NCI-H345 treated with DMSO at 0.1 percent for 48 hours (cell line): ENCODE measurements around the gene CNGB1.
"Not testable (repeated sequence)": the region's sequence is repeated elsewhere in the genome, so short reads cannot be mapped to it uniquely, and the experiment has no call there.

Experiments used
- DNase-seq: peaks from one replicate; lab custom pipeline; 2025; ENCODE audit not compliant: unreplicated experiment; lab: John Stamatoyannopoulos, UW

CNGB1 gene

GRCh38 chr16:57970970-57971369 lies at the start of gene CNGB1:
CNGB1 (minus strand) TSS chr16:57971128; CDS start chr16:57967286, 3,842 bp downstream.
- DNase-seq: no peak

- DNase-seq: no peak
Observed at GRCh38 chr16:58019866-58020538, 49.1 kb upstream of the CNGB1 start.

GRCh38 chr16:58018803-58019202 lies 47.9 kb upstream of the CNGB1 start:
- DNase-seq: no peak

DNA sequence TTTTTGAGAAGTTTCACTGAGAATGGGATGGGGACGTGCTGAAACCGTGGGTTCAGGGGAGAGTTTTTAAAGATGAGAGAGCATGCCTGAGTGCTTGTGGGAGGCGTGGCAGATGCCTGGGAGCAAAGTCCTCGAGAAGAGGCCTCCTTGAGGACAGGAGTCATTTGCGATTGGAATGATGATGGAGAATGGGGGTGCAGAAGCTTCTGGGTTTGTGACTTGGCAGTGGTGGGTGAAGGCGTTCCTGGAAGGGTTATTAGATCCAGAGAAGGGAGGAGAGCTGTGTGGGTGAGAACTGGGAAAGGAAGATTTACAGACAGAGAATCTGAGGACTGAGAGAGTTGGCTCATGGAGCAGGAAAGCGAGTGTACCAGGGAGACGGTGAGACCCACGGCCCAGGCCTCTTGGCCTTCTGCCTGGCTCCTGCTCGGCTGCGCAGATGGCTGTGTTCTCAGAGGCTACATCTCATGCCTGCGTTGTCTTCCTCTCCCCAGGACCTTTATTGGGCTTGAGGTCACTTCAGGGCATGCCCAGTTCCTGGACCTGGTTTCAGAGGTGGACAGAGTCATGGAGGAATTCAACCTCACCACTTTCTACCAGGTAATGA lies 46.0 kb upstream of the CNGB1 start:
- no peak for DNase-seq

- DNase-seq: no peak
Observed at GRCh38 chr16:58013201-58013956, 42.5 kb upstream of the CNGB1 start.

DNA sequence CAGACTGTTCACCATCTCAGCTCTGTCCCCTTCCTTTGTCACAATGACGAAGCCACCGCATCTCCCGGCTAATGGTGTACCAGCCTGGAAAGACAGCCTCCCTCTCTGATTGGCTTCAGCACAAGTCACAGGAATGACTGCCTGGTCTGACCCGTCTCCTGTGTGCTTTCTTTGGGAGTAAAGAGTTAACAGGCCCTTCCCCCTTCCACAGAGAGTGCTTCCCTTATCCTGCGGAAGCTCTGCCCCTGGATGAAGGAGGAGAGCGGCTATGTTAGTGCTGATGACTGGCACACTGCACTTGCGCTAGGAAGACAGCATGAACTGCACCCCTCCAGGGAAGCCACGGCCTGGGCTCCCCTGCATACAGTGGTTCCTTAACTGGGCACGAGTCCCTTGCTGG lies 41.6 kb upstream of the CNGB1 start:
- no peak for DNase-seq

- DNase-seq: no peak
Observed at GRCh38 chr16:58011652-58012051, 40.7 kb upstream of the CNGB1 start.

DNA sequence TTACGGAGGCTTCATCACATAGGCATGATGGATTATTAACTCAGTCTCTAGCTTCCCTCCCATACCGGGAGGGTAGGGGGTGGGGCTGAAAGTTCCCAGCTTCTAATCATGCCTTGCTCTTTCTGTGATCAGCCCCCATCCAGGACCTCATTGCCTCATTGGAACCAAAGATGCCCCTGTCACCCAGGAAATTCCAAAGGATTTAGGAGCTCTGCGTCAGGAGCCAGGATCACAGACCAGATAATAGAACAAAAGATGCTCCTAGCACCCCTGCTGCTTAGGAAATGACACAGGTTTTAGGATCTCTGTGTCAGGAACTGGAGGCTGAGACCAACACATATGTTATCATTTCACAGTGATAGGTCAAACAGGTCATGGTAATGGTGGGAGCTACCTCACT lies 40.0 kb upstream of the CNGB1 start:
- DNase-seq: no peak

- no peak for DNase-seq
Observed at GRCh38 chr16:58009856-58010416, 39.0 kb upstream of the CNGB1 start.

DNA sequence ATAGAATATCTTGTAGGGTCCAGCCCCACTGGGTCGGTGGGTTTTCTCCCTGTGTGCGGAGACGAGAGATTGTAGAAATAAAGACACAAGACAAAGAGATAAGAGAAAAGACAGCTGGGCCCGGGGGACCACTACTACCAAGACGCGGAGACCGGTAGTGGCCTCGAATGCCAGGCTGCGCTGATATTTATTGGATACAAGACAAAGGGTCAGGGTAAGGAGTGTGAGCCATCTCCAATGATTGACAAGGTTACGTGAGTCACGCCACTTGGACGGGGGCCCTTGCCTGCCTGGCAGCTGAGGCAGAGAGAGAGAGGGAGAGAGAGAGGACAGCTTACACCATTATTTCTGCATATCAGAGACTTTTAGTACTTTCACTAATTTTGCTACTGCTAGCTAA lies 33.8 kb upstream of the CNGB1 start:
- DNase-seq: not testable (repeated sequence)

- no peak for DNase-seq
Observed at GRCh38 chr16:58002936-58003335, 32.0 kb upstream of the CNGB1 start.

DNA sequence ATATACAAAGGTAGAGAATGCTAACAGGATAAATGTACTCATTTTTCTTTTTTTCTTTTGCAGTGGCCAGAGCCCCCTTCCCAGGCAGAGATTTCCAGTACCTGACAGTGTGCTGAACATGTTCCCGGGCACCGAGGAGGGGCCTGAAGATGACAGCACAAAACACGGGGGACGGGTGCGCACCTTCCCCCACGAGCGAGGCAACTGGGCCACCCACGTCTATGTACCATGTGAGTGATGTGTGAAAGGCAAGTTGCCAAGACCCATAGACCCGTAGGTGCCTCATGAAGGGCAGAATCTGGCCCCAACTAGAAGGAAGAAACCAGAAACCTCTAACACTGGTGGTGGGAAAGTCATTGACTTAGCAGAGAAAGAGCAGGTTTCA lies 31.5 kb upstream of the CNGB1 start:
- DNase-seq: no peak

- DNase-seq: no peak
Observed at GRCh38 chr16:58001781-58002415, 31.0 kb upstream of the CNGB1 start.

DNA sequence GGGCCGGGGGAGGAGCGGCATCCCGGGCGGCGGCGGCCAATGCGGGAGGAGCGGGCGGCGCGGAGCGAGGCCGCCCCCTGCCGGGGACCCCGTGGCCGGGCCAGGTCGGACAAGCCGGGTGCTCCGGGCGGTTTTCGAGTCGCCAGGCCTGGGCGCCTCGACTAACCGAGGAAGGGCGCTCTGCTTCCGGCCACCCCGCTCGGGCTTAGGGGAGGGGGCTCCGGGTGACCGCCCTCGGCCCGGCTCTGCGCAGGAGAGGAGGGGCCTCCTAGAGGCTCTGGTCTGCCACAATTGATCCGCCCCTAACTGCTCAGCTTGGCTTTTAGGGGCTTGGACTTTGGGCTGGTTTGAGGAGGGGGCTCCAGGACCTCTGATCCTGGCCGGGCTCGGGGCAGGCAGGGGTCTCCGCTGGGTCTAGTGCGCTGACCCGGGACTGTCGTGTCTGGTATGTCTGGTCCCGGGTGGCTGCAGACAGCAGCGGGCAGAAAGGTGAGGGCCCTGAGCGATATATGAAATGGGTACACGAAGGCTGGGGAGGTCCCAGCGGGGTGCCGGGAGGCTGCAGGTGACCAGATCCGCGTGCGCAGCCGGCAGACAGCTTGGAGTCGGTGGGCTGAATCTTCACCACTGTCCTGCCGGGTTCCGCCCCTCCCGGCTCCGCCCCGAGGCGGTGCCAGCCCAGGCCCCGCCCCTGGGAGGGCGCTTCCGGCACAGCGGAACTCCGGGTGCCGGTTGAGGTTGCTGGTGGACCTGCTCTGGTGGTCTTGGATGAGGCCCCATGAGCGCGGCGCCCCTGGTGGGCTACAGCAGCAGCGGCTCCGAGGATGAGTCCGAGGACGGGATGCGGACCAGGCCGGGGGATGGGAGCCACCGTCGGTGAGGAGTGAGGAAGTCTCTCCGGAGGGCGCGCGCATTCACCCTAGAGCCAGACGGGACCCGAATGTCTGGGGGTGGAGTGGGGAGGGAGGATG lies 30.1 kb upstream of the CNGB1 start, which contains the start of gene USB1:
Gene USB1, plus strand, starts transcription at position 702 of the 971 bp plus-strand sequence. Its CDS starts 77 bp downstream, at position 779.
- DNase-seq: peak; percentile 55

GRCh38 chr16:57999971-58000705 lies 29.2 kb upstream of the CNGB1 start, which contains the start of gene ZNF319:
ZNF319 (minus strand) TSS chr16:58000672; CDS start chr16:57998265, 2,407 bp downstream.
- no peak for DNase-seq

- DNase-seq: no peak
Observed at GRCh38 chr16:57999366-57999970, 28.5 kb upstream of the CNGB1 start.

DNA sequence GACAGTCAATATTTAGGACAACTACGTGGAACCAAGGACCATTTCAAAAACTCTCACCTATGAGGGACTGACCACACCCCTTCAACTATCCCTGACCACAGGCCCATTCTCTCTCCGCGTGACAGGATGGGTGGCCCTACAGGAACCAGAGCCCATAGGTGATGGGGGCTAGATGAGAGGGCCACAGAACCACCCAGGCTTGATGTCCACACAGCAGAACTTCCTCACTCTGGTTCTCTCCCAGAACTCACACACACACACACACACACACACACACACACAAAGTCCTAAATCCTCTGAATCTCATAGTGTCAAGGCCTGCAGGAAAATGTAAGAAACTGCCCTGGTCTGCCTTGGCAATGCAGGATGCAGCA lies 28.1 kb upstream of the CNGB1 start:
- DNase-seq: no peak

- no peak for DNase-seq
Observed at GRCh38 chr16:57998486-57998885, 27.6 kb upstream of the CNGB1 start.
